PC-9 (cell line): Measurements from ENCODE around the gene PTK6.

Experiments
- CTCF ChIP-seq: fragments of 200-600 bp; sonication (generic); conservative IDR thresholded peaks from 2 replicates; pipeline ENCODE4 v1.6.1; 2017; ENCODE audit warnings: mixed run types, antibody characterized with exemption, mild to moderate bottlenecking, moderate library complexity
- EZH2 ChIP-seq: fragments of 200-600 bp; sonication (generic); IDR thresholded peaks from 2 replicates; pipeline ENCODE4 v1.8.0; 2017; ENCODE audit warnings: antibody characterized with exemption, low read depth

GRCh38 chr20:63545814-63546213 is 8.6 kb upstream of the PTK6 start:
- TF ChIP-seq CTCF (no peak), EZH2 (no peak)
